Measurements from ENCODE around the gene STX2. TPM values are rescaled to one million over a fixed set of nuclear protein-coding genes. Genes with fewer than 3 reads are reported as not detected.
"Not testable (repeated sequence)": the region's sequence is repeated elsewhere in the genome, so short reads cannot be mapped to it uniquely, and the experiment has no call there.

Gene STX2
- polyA plus RNA-seq, 2 of the 4 experiments (the other 2 are of a cell fraction), result 26.8 to 51.3 TPM

DNA sequence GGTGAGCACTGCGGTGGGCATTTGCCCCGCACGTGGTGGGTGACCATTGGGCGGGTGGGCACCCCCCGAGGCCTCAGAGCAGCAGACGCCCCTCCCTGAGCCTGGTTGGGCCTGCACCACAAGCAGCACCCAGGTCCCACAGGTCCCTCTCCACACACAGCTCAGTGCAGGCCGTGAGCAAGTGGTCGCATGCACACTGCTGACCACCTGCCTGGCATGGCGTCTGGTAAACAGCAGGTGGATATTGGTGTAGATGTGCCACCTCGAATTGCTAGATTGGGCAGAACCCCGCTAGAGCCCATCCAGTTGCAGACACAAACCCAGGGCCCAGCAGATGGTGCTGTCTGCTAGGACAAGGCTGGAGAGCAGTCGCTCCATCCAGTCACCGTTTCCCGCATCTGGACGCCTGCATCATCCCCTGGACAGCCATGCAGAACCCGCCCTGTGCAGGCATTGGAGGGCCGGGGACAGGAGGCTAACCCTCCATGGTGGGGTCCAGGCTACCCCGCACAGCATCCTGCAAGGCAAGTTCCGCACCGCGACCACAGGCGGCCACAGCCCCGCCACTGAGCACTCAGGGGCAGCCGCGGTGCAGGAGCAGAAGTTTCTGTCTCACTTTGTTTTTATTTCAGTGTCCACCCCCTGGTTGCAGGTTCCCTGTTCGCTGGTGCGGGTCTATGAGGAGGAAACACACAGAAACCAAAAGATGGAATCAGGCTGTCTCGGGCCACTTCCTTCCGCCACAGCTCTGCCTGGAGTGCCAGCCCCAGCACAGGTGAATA lies 77.3 kb downstream of the STX2 start:
- Histone ChIP-seq H3K4me1 (no peaks in the 10 kb centered on the region), H3K4me2 (no peak overlapping the region), H3K9me3 (no peaks in the 10 kb centered on the region), H3K27ac (no peak overlapping the region), H3K4me3 (no peak overlapping the region)
- peak; percentile 87 to 94 for ATAC-seq
- peak; percentile 72 to 82 for DNase-seq (ENCODE audit: low read depth in 1 of 2, low spot score in 1 of 2)
- WGBS (ENCODE audit: missing lambda C conversion rate), result 18% methylated on average over 23 of the region's 29 CpGs
- CTCF ChIA-PET, result interaction anchor here (0.9 to 4.8 kb wide), 13 partner anchors 11 to 370 kb away, joined by 3 to 46 read pairs (median 4); partner anchors contain the start of gene STX2
- POLR2A ChIA-PET, result no interaction called here
- FAIRE-seq, result no peak
- TF ChIP-seq RAD21 (conservative IDR thresholded peaks at IDR 0.05 in 1 of 2, IDR thresholded peaks at IDR 0.05 in 1 of 2), result peak; percentile 81 to 91
- TF ChIP-seq SMC3 (IDR thresholded peaks at IDR 0.05), result peak; percentile 45; the same call in 1 of the 3 replicates
- TF ChIP-seq, protein P1, sequence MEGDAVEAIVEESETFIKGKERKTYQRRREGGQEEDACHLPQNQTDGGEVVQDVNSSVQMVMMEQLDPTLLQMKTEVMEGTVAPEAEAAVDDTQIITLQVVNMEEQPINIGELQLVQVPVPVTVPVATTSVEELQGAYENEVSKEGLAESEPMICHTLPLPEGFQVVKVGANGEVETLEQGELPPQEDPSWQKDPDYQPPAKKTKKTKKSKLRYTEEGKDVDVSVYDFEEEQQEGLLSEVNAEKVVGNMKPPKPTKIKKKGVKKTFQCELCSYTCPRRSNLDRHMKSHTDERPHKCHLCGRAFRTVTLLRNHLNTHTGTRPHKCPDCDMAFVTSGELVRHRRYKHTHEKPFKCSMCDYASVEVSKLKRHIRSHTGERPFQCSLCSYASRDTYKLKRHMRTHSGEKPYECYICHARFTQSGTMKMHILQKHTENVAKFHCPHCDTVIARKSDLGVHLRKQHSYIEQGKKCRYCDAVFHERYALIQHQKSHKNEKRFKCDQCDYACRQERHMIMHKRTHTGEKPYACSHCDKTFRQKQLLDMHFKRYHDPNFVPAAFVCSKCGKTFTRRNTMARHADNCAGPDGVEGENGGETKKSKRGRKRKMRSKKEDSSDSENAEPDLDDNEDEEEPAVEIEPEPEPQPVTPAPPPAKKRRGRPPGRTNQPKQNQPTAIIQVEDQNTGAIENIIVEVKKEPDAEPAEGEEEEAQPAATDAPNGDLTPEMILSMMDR (IDR thresholded peaks at IDR 0.05), result peak; percentile 60
- no peak for TF ChIP-seq RNF2 (IDR thresholded peaks at IDR 0.05; ENCODE audit: borderline replicate concordance, low read depth)
- TF ChIP-seq, protein P2, sequence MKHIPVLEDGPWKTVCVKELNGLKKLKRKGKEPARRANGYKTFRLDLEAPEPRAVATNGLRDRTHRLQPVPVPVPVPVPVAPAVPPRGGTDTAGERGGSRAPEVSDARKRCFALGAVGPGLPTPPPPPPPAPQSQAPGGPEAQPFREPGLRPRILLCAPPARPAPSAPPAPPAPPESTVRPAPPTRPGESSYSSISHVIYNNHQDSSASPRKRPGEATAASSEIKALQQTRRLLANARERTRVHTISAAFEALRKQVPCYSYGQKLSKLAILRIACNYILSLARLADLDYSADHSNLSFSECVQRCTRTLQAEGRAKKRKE (CRISPR knock-in tag; IDR thresholded peaks at IDR 0.05; ENCODE audit: low read depth), result no peak

DNA sequence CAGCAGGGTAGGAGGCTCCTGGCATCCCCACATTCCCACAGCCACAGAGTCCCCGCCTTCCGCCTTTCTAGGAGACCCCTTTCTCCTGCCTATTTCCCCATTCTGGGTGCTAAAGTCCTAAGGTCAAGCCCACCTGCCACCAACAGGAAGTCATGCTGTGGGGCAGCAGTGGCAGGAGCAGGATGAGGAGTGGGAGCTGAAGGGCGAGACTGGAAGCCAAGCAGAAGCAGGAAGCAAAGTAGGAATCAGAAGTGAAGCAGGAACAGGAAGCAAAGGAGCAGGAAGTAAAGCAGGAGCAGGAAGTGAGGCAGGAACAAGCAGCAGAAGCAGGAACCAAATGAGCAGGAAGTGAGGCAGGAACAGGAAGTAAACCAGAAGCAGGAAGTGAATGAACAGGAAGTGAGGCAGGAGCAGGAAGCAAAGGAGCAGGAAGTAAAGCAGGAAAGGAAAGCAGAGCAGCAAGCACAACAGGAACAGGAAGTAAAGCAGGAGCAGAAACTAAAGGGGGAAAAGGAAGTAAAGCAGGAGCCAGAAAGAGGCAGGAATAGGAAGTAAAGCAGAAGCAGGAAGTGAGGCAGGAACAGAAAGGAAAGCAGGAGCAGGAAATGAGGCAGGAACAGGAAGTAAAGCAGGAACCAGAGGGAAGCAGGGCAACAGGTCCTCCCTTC lies 84.7 kb downstream of the STX2 start:
- ATAC-seq (no peak), DNase-seq (ENCODE audit: low read depth in 1 of 2, low spot score in 1 of 2) (no peak), FAIRE-seq (no peak)
- H3K9me3 ChIP-seq, result peaks cover 7% of the 10 kb centered on the region; the same call in 1 of the 3 replicates
- POLR2A ChIA-PET, result no interaction called here
- H3K4me3 ChIP-seq, result no peak overlapping the region
- CTCF ChIA-PET, result interaction anchor here (1.2 to 7.9 kb wide), 2 partner anchors 7 to 353 kb away, joined by 5 to 46 read pairs; no protein-coding TSS in a partner anchor
- H3K4me1 ChIP-seq, result no peaks in the 10 kb centered on the region
- H3K27ac ChIP-seq, result no peak overlapping the region
- H3K4me2 ChIP-seq, result no peak overlapping the region
- WGBS (ENCODE audit: missing lambda C conversion rate), result 68% methylated on average over 3 of the region's 3 CpGs
- no peak for TF ChIP-seq RNF2 (IDR thresholded peaks at IDR 0.05; ENCODE audit: borderline replicate concordance, low read depth)
- TF ChIP-seq, protein P3, sequence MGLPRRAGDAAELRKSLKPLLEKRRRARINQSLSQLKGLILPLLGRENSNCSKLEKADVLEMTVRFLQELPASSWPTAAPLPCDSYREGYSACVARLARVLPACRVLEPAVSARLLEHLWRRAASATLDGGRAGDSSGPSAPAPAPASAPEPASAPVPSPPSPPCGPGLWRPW (IDR thresholded peaks at IDR 0.05), result no peak
- no peak for TF ChIP-seq CBX2 (IDR thresholded peaks at IDR 0.05; ENCODE audit: borderline replicate concordance, low read depth)

DNA sequence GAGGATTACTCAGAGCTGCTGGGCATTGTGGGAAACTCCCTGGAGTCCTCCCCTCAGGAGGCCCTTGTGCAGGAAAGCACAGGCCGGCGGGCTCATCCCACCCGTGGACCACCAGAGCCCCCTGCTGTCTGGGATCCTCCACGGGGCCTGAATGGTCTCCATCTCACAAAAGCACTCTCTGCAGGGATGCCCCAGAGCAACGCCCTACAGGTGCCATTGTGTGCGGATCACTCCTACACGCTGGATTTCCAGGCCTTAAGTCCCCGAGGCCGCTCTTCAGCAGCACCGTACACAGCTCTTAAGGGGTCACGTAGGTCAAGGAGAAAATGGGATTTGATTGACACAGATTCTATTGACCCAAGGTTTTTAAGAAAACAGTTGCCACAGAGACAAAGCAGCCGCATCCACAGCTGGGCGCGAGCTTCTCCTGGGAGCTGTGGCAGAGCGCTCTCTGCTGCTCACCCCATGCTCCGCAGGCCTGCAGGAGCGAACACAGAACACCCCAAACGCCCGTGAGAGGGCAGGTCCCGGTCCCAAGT lies 86.3 kb downstream of the STX2 start:
- Histone ChIP-seq H3K4me3 (no peak overlapping the region), H3K9me3 (peaks cover 7% of the 10 kb centered on the region; the same call in 1 of the 3 replicates), H3K4me2 (no peak overlapping the region), H3K27ac (no peak overlapping the region), H3K4me1 (no peaks in the 10 kb centered on the region)
- FAIRE-seq (no peak), DNase-seq (ENCODE audit: low read depth in 1 of 2, low spot score in 1 of 2) (no peak), ATAC-seq (peak in 1 of 2 experiments; percentile 14; a peak in 3 of 6 replicates)
- ChIA-PET POLR2A (no interaction called here), CTCF (interaction anchor here (0.6 to 7.9 kb wide), 2 partner anchors 9 to 440 kb away, joined by 3 to 46 read pairs; no protein-coding TSS in a partner anchor)
- TF ChIP-seq MAFK (IDR thresholded peaks at IDR 0.05; ENCODE audit: partially characterized antibody) (no peak), RAD21 (conservative IDR thresholded peaks at IDR 0.05 in 1 of 2, IDR thresholded peaks at IDR 0.05 in 1 of 2) (peak in 1 of 2 experiments; percentile 11; a peak in 1 of 5 replicates)
- WGBS (ENCODE audit: missing lambda C conversion rate), result 51% methylated on average over 20 of the region's 20 CpGs

DNA sequence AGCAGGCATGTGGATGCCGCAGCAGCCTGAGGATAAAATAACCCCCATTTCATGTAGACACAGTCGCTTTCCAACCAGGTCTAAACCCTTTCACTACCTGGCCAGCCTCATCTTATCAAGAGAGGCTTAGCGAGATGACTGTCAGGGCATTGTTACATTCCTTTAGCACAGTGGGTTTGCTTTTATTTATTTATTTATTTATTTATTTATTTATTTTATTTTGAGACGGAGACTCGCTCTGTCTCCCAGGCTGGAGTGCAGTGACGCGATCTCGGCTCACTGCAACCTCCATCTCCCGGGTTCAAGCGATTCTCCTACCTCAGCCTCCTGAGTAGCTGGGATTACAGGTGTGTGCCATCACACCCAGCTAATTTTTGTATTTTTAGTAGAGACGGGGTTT lies 87.0 kb downstream of the STX2 start:
- ATAC-seq; H3K27ac ChIP-seq; H3K4me3 ChIP-seq; FAIRE-seq; DNase-seq (ENCODE audit: low read depth in 1 of 2, low spot score in 1 of 2); H3K4me2 ChIP-seq; H3K9me3 ChIP-seq; POLR2A ChIA-PET; H3K4me1 ChIP-seq: not testable (repeated sequence)
- CTCF ChIA-PET, result interaction anchor here (7.9 kb wide), 1 partner anchor 10 kb away, joined by 46 read pairs; no protein-coding TSS in a partner anchor
- 77% methylated on average over 11 of the region's 11 CpGs for WGBS (ENCODE audit: missing lambda C conversion rate)
- TF ChIP-seq ZC3H11A (IDR thresholded peaks at IDR 0.05), result peak; percentile 87

All from A549 (cell line).